ENCODE data around the gene WLS.

GRCh38 chr1:68111519-68112436 lies 120.5 kb downstream of the WLS start:
- TF ChIP-seq TAF1 (IDR thresholded peaks at IDR 0.05; ENCODE audit: low read depth), result no peak
- TF ChIP-seq CEBPB (IDR thresholded peaks at IDR 0.05), result no peak
- TF ChIP-seq TCF12 (IDR thresholded peaks at IDR 0.05; ENCODE audit: low read depth), result no peak
- TF ChIP-seq REST (IDR thresholded peaks at IDR 0.05; ENCODE audit: low read depth), result no peak
- TF ChIP-seq EGR1 (IDR thresholded peaks at IDR 0.05), result no peak
- TF ChIP-seq EP300 (IDR thresholded peaks at IDR 0.05; ENCODE audit: borderline replicate concordance), result no peak
- TF ChIP-seq ZBTB7A (IDR thresholded peaks at IDR 0.05; ENCODE audit: low read depth), result no peak
- no peak for TF ChIP-seq TEAD4 (IDR thresholded peaks at IDR 0.05)
- TF ChIP-seq MAX (IDR thresholded peaks at IDR 0.05), result no peak
- no peak for TF ChIP-seq USF1 (IDR thresholded peaks at IDR 0.05)
- TF ChIP-seq YY1 (IDR thresholded peaks at IDR 0.05; ENCODE audit: low read depth), result no peak
